ENCODE data around the gene CRISP1.
"Not testable (repeated sequence)": the region's sequence is repeated elsewhere in the genome, so short reads cannot be mapped to it uniquely, and the experiment has no call there.

CRISP1 gene

DNA sequence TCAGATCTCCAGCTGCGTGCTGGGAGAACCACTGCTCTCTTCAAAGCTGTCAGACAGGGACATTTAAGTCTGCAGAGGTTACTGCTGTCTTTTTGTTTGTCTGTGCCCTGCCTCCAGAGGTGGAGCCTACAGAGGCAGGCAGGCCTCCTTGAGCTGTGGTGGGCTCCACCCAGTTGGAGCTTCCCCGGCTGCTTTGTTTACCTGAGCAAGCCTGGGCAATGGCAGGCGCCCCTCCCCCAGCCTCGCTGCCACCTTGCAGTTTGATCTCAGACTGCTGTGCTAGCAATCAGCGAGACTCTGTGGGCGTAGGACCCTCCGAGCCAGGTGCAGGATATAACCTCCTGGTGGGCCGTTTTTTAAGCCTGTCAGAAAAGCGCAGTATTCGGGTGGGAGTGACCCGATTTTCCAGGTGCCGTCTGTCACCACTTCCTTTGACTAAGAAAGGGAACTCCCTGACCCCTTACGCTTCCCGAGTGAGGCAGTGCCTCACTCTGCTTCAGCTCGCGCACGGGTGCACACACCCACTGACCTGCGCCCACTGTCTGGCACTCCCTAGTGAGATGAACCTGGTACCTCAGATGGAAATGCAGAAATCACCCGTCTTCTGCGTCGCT, 69.4 kb downstream of the CRISP1 start:
- not testable (repeated sequence) for H3K9me3 ChIP-seq (ENCODE audit: control insufficient read depth in 2 of 2, low read length in 2 of 2); H3K9ac ChIP-seq (ENCODE audit: low read length in 2 of 2); H3K36me3 ChIP-seq (ENCODE audit: control insufficient read depth in 2 of 2, insufficient read depth in 2 of 2, low read length in 2 of 2); H3K4me1 ChIP-seq (ENCODE audit: control insufficient read depth, insufficient read depth, low read length); H3K27me3 ChIP-seq (ENCODE audit: control insufficient read depth in 1 of 2, insufficient read depth in 2 of 2, low read length in 2 of 2); H3K27ac ChIP-seq (ENCODE audit: low read length); H3K4me3 ChIP-seq (ENCODE audit: low read length in 2 of 2)

- Histone ChIP-seq H3K9ac (ENCODE audit: low read length in 2 of 2) (no peak overlapping the region), H3K4me1 (ENCODE audit: control insufficient read depth, insufficient read depth, low read length) (no peaks in the 10 kb centered on the region), H3K36me3 (ENCODE audit: control insufficient read depth in 2 of 2, insufficient read depth in 2 of 2, low read length in 2 of 2) (no peaks in the 10 kb centered on the region), H3K4me3 (ENCODE audit: low read length in 2 of 2) (no peak overlapping the region), H3K9me3 (ENCODE audit: control insufficient read depth in 2 of 2, low read length in 2 of 2) (no peaks in the 10 kb centered on the region), H3K27me3 (ENCODE audit: control insufficient read depth in 1 of 2, insufficient read depth in 2 of 2, low read length in 2 of 2) (no peaks in the 10 kb centered on the region), H3K27ac (ENCODE audit: low read length) (no peak overlapping the region)
These were observed 76.0 kb downstream of the CRISP1 start for GRCh38 chr6:49790341-49790740.

DNA sequence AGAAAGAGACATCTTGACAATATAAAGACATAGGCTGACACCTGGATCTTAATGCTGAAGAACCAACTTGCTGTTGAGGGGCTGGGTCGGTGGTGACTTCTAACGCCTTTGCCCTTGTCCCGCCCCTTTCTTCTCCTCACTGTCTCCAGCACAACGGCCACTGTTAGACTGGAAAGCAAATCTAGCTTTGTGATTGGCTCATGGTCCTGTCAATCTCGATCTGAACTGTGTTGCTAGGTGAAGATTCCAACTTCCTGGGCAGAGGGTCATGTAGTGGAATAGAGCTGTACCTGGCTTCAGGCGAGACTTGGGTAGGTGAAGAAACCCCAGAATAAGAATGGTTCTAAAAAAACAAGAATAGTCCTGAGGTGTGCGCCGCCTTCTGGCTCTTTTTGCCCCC, 79.2 kb downstream of the CRISP1 start, which contains the start of gene PGK2:
Gene PGK2, minus strand, starts transcription at position 110 of the 400 bp plus-strand sequence. Its CDS starts 98 bp downstream, at position 12.
- H3K4me1 ChIP-seq (ENCODE audit: control insufficient read depth, insufficient read depth, low read length), result no peaks in the 10 kb centered on the region
- H3K4me3 ChIP-seq (ENCODE audit: low read length in 2 of 2), result no peak within 1 kb of the TSS
- no peaks in the 10 kb centered on the region for H3K27me3 ChIP-seq (ENCODE audit: control insufficient read depth in 1 of 2, insufficient read depth in 2 of 2, low read length in 2 of 2)
- H3K9me3 ChIP-seq (ENCODE audit: control insufficient read depth in 2 of 2, low read length in 2 of 2), result no peaks in the 10 kb centered on the region
- no peak within 1 kb of the TSS for H3K9ac ChIP-seq (ENCODE audit: low read length in 2 of 2)
- H3K36me3 ChIP-seq (ENCODE audit: control insufficient read depth in 2 of 2, insufficient read depth in 2 of 2, low read length in 2 of 2), result no peaks in the 10 kb centered on the region
- no peak within 1 kb of the TSS for H3K27ac ChIP-seq (ENCODE audit: low read length)

DNA sequence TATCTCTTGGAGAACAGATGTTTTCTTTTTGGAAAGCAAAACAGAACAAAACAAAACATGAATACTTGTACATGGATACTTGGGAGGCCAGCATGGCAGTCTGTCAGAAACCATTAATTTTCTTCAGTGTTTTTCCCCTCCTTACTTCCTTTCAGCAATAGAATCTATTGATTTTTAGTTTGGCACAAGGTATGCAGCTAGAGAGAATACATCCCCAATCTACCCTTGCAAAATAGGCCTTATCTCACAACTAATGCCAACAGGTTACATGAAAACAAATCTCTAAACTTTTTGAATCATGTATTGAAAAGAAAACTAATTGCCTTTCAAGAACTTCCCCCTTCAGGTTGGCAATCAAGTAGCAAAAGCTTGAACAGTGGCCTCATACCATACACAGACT, 82.1 kb downstream of the CRISP1 start:
- no peak overlapping the region for H3K4me3 ChIP-seq (ENCODE audit: low read length in 2 of 2)
- no peaks in the 10 kb centered on the region for H3K9me3 ChIP-seq (ENCODE audit: control insufficient read depth in 2 of 2, low read length in 2 of 2)
- no peaks in the 10 kb centered on the region for H3K4me1 ChIP-seq (ENCODE audit: control insufficient read depth, insufficient read depth, low read length)
- no peaks in the 10 kb centered on the region for H3K27me3 ChIP-seq (ENCODE audit: control insufficient read depth in 1 of 2, insufficient read depth in 2 of 2, low read length in 2 of 2)
- no peaks in the 10 kb centered on the region for H3K36me3 ChIP-seq (ENCODE audit: control insufficient read depth in 2 of 2, insufficient read depth in 2 of 2, low read length in 2 of 2)
- no peak overlapping the region for H3K9ac ChIP-seq (ENCODE audit: low read length in 2 of 2)
- H3K27ac ChIP-seq (ENCODE audit: low read length), result no peak overlapping the region
